GM12874 (cell line): ENCODE data around the gene GJD4.

Source experiments
- CTCF ChIP-seq: IDR thresholded peaks from 2 replicates; pipeline ENCODE4 v1.5.1; 2011; ENCODE audit warnings: low read depth, mild to moderate bottlenecking, control low read depth, low read length, moderate library complexity; ENCODE audit not compliant: insufficient read depth

Gene GJD4

GRCh38 chr10:35564341-35564968 is 40.7 kb upstream of the GJD4 start:
- no peak for TF ChIP-seq CTCF

GRCh38 chr10:35565602-35566081 is 39.5 kb upstream of the GJD4 start:
- no peak for TF ChIP-seq CTCF

GRCh38 chr10:35567951-35568350 is 37.2 kb upstream of the GJD4 start:
- TF ChIP-seq CTCF: no peak

- TF ChIP-seq CTCF: no peak
Measured at GRCh38 chr10:35568483-35569015, 36.6 kb upstream of the GJD4 start.

GRCh38 chr10:35569111-35569707 is 35.9 kb upstream of the GJD4 start:
- no peak for TF ChIP-seq CTCF

- TF ChIP-seq CTCF: no peak
Measured at GRCh38 chr10:35569836-35570235, 35.3 kb upstream of the GJD4 start.

GRCh38 chr10:35570397-35570796 is 34.7 kb upstream of the GJD4 start:
- no peak for TF ChIP-seq CTCF
